GM18861 (cell line): Measurements from ENCODE around the gene ACADVL.

Experiments used
- ATAC-seq: cut with Tn5 transposase; IDR thresholded peaks from one replicate; pipeline ENCODE4 v1.9.1; 2021; ENCODE audit not compliant: unreplicated experiment

The ACADVL gene

GRCh38 chr17:7216242-7217112 is 3.3 kb upstream of the ACADVL start:
- ATAC-seq, result no peak

- no peak for ATAC-seq
These were observed 2.4 kb upstream of the ACADVL start for GRCh38 chr17:7217113-7217987.

- no peak for ATAC-seq
These were observed 1.6 kb upstream of the ACADVL start for GRCh38 chr17:7218166-7218565.

- ATAC-seq, result no peak
These were observed 980 bp upstream of the ACADVL start for GRCh38 chr17:7218758-7219157.

GRCh38 chr17:7219229-7219811 is 418 bp upstream of the ACADVL start:
- no peak for ATAC-seq

GRCh38 chr17:7220593-7221277 is 997 bp downstream of the ACADVL start:
- no peak for ATAC-seq

GRCh38 chr17:7221278-7222092 is 1.7 kb downstream of the ACADVL start:
- no peak for ATAC-seq

GRCh38 chr17:7222093-7222971 is 2.6 kb downstream of the ACADVL start:
- no peak for ATAC-seq

- ATAC-seq, result no peak
These were observed 3.2 kb downstream of the ACADVL start for GRCh38 chr17:7222972-7223292.

GRCh38 chr17:7223375-7223774 is 3.6 kb downstream of the ACADVL start:
- no peak for ATAC-seq

GRCh38 chr17:7224110-7224509 is 4.4 kb downstream of the ACADVL start:
- ATAC-seq, result no peak

GRCh38 chr17:7224661-7225111 is 4.9 kb downstream of the ACADVL start:
- no peak for ATAC-seq

- no peak for ATAC-seq
These were observed 6.1 kb downstream of the ACADVL start for GRCh38 chr17:7225711-7226331.

- ATAC-seq, result no peak
These were observed 7.3 kb downstream of the ACADVL start for GRCh38 chr17:7226721-7227710.

- no peak for ATAC-seq
These were observed 9.2 kb downstream of the ACADVL start for GRCh38 chr17:7228920-7229319.

- ATAC-seq, result no peak
These were observed 9.8 kb downstream of the ACADVL start for GRCh38 chr17:7229504-7229903.

- no peak for ATAC-seq
These were observed 12.4 kb downstream of the ACADVL start for GRCh38 chr17:7232114-7232513.

- ATAC-seq, result no peak
These were observed 14.0 kb downstream of the ACADVL start for GRCh38 chr17:7233701-7234082.
